GM19193 (cell line): ENCODE data around the gene ELMO1.

Experiments
- POLR2A ChIP-seq: IDR thresholded peaks from 4 replicates; pipeline ENCODE4 v1.6.1; 2011; ENCODE audit not compliant: insufficient read depth, insufficient read length; ENCODE audit errors: extremely low read depth

ELMO1 gene

GRCh38 chr7:36923943-36924436 is 524.7 kb downstream of the ELMO1 start:
- no peak for TF ChIP-seq POLR2A

- no peak for TF ChIP-seq POLR2A
These were observed 525.5 kb downstream of the ELMO1 start for GRCh38 chr7:36923185-36923584.

- no peak for TF ChIP-seq POLR2A
These were observed 528.2 kb downstream of the ELMO1 start for GRCh38 chr7:36920433-36920832.

GRCh38 chr7:36919738-36920137 is 528.9 kb downstream of the ELMO1 start:
- TF ChIP-seq POLR2A, result no peak

- no peak for TF ChIP-seq POLR2A
These were observed 530.1 kb downstream of the ELMO1 start for GRCh38 chr7:36918591-36918990.

- no peak for TF ChIP-seq POLR2A
These were observed 532.0 kb downstream of the ELMO1 start for GRCh38 chr7:36916619-36917018.

GRCh38 chr7:36916116-36916515 is 532.5 kb downstream of the ELMO1 start:
- TF ChIP-seq POLR2A, result no peak

GRCh38 chr7:36911788-36912187 is 536.9 kb downstream of the ELMO1 start:
- no peak for TF ChIP-seq POLR2A

- no peak for TF ChIP-seq POLR2A
These were observed 537.8 kb downstream of the ELMO1 start for GRCh38 chr7:36910859-36911258.

GRCh38 chr7:36910401-36910800 is 538.3 kb downstream of the ELMO1 start:
- no peak for TF ChIP-seq POLR2A

GRCh38 chr7:36906956-36907635 is 541.6 kb downstream of the ELMO1 start:
- no peak for TF ChIP-seq POLR2A

- TF ChIP-seq POLR2A, result no peak
These were observed 542.2 kb downstream of the ELMO1 start for GRCh38 chr7:36906448-36906847.

GRCh38 chr7:36905841-36906240 is 542.8 kb downstream of the ELMO1 start:
- TF ChIP-seq POLR2A, result no peak

GRCh38 chr7:36904802-36905201 is 543.9 kb downstream of the ELMO1 start:
- no peak for TF ChIP-seq POLR2A

- no peak for TF ChIP-seq POLR2A
These were observed 544.6 kb downstream of the ELMO1 start for GRCh38 chr7:36904101-36904500.

GRCh38 chr7:36900988-36901710 is 547.5 kb downstream of the ELMO1 start:
- TF ChIP-seq POLR2A, result no peak
